HG03196 (cell line): ENCODE measurements around the gene LEFTY1.
"Not testable (repeated sequence)": the region's sequence is repeated elsewhere in the genome, so short reads cannot be mapped to it uniquely, and the experiment has no call there.

ENCODE experiments used
- ATAC-seq: cut with Tn5 transposase; IDR thresholded peaks from one replicate; pipeline ENCODE4 v1.9.1; 2021; ENCODE audit not compliant: unreplicated experiment

Gene LEFTY1

DNA sequence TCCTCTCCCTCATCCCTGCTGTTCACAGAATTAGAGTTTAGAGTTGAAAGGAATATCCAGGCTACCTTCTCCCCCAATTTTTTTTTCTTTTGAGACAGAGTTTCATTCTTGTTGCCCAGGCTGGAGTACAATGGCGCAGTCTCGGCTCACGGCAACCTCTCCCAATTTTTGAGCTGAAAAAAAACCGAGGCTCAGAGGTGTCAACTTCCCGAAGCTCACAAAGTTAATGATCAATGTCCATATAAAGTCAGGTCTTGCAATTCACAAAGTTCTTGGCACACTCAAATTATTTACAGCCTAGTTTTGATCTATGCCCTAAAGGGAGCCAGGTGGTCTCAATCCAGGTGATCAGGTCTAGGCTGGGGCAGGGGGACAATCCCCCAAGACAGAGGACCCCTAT lies 797 bp upstream of the LEFTY1 start:
- no peak for ATAC-seq

DNA sequence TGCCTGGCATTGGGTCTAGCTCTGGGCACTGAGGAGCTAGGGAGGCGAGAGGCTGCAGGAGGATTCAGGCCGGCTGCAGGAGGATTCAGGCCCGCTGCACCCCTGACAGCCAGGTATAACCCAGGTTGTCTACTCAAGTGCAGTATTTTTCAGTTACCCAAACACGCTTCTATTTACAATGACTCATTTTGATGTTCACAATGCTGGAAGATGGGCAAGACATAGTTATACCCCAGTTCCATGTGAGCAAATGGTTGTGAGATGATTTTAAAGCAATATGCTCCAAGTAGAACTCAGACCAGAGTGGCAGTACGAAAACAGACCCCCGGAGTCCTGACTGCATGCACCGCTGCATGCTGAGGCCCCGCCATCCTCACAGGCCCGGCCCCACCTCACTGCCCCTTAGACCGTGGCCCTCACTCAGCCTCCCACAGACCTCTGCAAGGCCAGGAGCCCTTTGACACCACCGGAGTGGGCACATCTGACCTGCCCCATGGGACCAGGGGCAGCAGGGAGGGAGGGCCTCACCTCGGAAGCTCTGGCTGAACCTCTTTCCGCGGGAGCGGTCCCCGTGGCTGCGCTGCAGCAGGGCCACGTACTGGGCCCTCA lies 553 bp downstream of the LEFTY1 start:
- no peak for ATAC-seq

DNA sequence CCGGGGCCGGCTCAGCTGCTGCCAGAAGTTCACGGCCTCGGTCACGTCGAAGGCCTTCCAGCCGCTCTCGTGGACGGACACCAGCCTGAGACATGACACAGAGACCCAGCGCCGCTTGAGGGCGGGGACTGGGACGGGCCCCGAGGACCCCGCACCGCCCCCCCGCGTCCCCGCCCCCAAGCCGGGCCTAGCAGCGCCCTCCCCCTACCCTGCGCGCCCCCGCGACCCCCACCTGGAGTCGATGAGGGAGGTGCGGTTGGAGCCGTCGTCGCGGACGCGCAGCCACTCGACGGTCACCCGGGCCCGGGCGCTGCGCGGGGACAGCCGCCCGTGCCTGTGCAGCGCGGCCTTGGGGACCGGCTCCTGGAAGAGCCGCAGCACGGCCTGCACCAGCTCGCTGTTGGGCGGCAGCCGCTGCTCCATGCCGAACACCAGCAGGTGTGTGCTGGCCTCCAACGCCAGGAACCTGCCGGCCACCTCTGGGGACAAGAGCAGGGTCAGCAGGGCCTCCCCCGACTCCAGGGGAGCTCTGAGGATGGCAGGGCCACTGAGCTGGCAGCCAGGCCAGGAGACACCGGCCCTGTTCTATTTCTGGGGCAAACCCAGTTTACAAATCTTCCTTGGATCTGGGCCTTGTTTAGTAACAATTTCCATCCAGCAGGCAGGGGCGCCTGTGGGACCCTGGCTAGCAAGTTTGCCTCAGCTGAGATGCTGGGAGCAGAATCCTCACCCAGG lies 1.2 kb downstream of the LEFTY1 start:
- not testable (repeated sequence) for ATAC-seq

DNA sequence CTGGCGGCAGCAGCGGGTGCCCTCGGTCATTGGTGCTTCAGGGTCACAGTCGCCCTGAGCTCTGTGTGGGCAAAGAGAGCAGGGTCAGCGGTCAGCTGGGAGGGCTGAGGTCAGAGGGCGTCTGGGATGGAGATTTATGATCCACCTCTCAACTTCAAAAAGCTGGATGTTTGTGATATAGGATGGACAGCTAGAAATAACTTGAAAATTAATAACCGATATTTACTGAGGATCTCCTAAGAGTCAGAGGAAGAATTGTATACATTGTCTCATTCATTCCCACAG lies 2.0 kb downstream of the LEFTY1 start:
- ATAC-seq = no peak

DNA sequence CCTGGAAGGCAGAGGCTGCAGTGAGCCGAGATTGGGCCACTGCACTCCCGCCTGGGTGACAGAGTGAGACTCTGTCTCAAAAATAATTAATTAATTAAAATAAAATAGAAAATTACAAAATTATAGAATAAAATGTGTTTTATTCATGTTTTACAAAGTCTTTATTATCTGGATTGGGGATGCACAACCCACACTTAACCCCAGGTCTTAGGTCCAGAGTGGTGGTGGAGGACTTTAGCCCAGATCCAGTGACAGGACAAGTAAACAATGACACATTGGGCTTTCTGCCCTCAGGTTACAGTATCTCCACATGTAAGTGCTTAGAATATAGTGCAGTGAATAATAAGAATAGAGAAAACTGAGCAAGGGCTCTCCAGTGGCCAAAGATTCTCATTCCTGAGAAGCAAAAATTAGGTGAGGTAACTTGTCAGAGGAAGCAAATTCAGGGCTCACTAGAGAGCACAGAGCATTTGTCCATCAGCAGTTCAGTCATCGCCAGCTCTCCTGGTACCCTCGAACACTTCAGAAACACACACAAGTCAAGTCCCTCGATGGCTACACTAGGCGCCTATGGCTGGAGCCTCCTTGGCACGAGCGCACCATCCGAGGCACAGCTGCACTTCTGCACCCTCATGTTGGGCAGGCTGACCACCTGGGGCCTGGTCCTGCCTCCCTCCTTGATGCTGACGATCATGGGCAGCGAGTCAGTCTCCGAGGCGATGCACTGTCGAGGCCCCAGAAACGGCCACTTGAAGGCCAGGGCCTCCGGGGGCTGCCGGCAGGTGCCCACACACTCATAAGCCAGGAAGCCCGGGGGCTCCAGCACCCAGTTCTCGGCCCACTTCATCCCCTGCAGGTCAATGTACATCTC lies 2.6 kb downstream of the LEFTY1 start:
- no peak for ATAC-seq

DNA sequence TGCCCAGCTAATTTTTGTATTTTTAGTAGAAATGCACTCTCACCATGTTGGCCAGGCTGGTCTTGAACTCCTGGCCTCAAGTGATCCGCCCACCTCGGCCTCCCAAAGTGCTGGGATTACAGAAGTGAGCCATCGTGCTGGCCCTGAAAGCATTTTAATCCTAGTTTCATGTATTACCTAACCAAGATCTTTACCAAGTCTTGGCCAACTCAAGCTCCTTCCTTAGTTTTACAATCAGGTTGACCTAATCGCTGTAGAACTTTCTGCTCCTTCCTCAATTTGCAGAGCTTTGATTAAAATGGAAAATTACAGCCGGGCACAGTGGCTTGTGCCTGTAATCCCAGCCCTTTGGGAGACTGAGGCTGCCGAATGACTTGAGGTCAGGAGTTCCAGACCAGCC lies 3.6 kb downstream of the LEFTY1 start:
- no peak for ATAC-seq

DNA sequence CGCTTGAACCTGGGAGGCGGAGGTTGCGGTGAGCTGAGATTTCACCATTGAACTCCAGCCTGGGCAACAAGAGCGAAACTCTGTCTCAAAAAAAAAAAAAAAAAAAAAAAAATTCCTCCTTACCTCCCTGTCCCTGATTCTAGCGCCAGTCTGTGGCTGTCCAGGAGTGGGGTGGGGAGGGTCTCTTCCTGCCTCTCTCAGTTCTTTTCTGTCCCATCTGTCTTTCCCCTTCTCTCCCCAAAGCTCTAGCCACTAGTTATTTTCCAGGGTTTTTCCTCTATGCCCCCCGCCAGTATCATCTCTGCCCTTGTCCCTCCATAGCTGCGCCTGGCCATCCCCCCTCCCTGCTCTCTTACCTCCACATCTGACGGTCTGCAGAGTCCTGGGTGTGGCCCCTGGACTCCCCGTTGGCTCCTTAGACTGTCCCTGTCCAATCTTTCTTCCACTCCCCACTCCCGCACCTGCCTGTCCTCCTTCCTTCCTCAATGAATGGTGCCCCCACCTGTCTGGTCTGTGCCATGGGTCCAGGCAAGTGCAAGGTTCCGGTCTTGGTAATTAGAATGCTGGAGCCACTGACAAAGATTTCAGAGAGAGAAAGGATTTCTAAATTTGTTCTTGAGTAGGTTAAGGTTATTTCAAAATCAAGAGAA lies 5.2 kb downstream of the LEFTY1 start:
- ATAC-seq = no peak

DNA sequence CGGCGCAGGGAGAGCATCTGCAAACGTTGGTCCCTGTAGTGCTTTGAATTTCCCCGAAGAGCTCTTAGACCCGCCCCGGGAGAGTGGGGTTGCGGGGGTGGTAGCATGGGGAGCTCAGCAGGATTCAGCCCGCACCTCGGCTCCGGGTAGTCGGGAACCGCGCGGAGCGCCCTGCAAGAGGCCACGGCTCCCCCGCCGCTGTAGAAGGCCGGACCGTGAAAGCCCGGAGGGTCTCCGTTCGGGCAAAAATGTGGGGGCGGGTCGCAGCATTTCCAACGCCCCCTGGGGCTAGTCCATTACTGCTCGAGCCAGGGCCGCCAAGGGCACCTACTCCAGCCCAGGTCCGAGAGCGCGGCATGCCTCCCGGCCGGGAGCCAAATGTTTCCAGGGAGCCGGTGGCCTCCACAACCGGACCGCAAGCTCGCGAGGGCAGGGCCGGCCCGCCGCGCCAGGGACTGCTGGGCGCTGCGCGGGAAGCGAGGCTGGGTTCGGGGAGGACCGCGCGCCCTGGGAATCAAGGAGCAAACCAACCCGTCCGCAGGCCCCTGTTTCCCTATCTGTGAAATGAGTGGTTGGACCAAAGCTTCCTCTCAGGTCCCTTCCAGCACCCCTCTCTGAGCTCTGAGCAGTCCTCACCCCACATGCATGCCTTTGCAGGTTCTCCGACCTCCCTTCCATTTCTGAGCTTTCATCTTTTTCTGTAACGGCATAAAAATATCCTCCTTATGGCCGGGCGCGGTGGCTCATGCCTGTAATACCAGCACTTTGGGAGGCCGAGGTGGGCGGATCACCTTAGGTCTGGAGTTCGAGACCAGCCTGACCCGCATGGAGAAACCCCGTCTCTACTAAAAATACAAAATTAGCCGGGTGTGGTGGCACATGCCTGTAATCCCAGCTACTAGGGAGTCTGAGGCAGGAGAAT lies 6.0 kb downstream of the LEFTY1 start:
- ATAC-seq = peak; percentile 18

DNA sequence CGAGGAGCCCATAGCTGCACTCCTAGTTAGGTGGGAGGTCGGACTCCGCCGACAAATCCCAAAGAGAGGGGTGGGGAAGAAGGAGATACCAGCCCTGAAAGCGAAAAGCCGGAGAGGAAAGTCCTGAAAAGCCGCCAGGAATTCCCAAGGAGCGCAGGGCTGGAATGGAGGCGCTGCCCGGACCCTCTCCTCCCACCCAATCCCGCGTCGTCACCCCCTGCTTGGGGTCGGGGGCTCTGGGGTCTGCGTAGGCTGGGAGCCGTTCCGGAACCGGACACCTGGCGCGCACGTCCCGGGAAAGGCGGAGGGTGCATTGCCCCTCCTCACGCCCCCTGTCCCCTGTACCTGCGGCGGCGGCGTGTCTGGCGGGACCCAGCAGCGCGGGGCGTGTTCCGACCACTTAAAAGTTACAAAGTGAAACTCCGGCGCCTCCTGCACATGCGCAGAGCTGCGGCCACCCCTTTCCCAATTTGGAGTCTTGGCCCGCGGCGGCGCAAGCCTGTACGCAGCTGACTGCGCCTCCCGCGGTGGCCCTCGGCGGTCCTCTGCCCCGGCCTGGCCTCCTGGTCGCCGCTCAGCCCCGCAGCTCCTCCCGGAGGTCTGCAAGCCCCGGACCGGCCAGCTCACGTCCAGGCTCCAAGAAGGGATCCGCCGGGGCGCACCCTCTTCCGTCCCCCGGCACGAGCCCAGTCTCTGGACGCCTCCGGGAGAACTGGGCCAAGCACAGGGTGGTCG lies 6.8 kb downstream of the LEFTY1 start, which contains the start of gene TMEM63A:
TSS of gene TMEM63A (minus strand) at position 422 of the 735 bp plus-strand sequence. CDS start 4,800 bp downstream, outside the sequence.
- ATAC-seq = peak; percentile 64

DNA sequence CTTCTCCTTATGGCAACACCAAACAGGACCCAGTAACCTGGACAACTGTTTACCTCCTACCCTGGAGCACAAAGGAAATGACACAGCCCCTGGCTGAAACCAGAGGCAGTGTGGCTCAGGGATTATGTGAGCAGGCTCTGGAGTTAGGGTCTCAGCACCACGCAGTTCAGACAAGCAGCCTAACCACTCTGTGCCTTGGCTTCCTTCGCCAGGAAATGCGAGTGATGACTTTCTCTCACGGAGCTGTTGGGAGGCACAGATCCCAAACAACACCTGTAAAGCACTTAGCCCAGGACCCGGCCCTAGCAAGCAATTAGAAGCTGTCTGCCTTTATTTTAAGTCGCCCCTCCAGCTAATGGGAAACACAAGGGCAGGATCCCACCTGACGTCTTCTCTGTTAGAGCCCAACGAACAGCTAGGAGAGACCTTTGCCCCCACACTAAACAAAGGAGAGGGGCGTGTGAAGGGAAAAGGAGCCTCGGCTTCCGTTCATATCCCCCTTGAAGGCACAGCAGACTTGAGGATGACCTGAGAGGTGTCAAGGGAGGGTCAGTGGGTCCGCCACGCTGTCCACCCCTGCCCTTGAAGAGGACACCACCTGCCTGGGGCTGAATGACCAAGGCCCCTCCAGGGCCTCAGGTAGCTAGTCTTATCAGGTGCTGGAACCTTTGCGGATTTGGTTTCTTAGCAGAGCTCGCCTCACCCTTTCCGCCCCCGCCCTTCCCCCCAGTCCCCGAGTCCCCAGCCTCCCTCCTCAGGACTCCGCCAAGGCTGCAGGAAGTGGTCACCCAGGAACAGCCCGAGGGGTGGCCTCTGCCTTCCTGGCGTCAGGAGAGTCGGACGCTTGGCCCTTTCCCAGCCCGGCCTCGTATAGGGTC lies 7.6 kb downstream of the LEFTY1 start:
- peak; percentile 9 for ATAC-seq

DNA sequence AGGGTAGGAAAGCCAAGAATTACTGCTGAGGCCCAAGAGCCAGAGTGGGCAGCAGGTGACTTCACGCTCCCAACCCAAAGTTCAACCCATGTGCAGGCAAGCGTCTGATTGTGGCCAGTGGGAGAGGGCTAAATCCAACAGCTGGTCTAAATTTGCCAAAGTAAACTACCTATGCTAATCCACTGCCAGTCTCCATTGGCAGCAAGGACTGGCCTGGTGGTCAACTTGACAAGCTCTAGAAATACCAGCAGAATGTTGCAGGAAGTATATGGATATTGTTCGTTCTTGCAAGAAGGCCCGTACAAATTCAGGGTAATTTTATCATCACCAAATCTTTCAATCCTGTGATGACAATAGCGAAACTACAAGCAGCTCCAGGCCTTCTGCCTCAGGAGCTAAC lies 8.3 kb downstream of the LEFTY1 start:
- ATAC-seq = no peak

DNA sequence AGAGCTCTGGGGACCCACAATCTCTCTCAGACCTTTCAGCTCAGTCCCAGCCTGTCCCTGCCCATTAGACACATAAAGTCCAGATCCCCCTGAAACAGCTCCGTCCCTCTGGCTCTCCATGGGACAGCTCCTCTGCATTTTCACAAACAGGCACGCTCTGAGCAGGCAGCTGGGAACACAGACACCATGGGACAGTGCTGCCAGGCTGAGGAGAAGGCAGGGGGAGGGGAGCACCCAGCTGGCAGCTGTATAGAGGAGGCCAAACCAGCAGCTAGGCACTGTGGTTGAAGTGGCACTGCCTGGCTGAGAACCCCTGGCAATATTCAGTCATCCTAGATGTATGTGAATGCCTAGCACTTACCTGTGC lies 8.7 kb downstream of the LEFTY1 start:
- ATAC-seq = no peak

DNA sequence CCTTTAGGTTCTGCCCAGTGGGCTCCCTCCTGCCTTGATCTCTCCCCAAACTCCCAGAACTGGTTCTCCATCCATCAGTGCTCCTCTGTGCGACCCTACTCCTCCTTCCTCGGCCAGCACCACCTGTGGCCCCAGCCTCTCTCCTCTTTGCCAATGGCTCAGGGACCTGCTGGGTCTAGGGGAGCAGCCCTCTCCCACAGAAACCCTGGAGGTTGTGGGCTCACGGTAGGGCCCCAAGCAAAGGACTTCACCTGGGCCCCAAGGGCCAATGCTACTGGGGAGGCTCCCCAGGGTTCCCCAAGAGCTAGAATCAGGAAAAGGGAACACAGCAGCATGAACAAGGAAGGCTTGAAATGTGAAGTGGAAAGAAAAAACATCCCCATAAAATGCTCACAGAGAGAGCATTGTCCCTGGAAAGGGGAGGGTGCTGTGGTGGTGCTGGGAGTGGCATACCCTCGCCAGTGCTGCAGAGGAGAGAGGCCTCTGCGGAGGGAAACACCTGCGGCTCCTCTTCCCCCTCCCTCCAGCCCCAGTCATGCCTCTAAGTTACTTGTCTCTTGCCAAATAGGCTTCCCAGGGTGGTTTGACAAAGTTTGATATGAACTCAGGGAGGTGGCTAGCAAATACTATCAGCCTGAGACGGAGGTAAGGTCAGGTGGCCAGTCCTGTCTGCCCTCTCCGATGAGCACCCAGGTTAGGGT lies 9.3 kb downstream of the LEFTY1 start:
- no peak for ATAC-seq

DNA sequence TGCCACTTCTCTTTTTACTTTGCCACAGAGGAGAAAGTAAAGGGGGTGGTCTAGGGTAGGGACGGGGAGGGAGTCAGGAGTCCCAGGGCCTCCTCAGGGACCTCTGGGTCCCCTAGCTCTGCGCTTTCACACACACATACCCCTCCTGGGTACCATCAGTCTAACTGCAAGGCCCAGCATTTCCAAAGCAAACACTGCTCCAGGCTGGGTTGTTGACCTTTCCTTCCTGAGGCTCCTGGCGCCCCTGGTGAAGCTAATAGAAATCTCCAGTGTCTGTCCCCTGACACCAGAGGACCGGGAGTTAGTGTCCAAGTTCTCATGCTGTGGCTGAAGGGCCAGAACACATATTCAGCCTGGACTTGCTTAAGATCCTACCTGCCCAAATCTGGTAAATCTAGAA lies 10.7 kb downstream of the LEFTY1 start:
- no peak for ATAC-seq

DNA sequence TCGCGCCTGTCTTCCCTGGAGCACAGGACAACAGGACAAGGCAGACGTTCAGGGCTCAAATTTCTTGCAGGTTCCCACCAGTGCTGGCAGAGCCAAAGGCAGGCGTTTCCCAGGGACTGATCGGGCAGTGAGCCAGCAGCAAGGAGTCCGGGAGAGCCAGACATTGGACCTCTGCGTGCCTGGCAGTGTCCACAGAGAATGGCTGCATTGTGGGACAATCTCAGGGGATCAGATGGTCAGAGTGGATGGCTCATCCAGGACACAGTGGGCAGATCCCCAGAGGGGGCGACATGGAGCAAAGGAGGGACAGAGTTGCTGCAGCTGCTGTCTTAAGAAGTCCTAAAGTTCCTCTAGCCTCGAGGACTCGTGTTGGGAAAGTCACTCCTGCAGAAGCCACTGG lies 11.4 kb downstream of the LEFTY1 start:
- no peak for ATAC-seq

DNA sequence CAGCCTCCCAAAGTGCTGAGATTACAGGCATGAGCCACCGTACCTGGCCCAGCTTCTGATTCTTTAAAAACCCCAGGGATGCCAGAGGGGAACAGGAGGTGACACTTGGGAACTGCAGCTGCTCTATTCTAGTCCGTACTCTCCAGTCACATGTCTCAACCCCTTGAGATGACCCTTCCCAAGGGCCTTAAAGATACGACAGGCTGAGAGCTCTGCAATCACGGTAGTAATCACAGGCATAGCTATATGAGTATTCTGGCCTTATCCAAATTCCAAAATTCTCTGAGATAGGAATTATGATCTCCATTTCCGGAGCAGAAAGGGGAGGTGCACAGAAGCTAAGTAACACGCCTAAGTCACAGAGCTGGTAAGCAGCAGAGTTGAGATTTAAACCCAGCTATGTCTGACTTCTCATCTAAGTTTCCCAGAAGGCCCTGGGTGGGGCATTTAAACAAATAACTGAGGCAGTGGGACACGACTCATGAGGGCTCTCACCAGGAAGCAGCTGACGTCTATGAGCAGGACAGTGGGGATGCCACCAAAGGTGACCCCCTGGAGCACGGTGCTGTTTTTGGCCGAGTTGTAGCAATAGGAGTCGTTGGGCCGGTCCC lies 11.9 kb downstream of the LEFTY1 start:
- ATAC-seq = no peak

DNA sequence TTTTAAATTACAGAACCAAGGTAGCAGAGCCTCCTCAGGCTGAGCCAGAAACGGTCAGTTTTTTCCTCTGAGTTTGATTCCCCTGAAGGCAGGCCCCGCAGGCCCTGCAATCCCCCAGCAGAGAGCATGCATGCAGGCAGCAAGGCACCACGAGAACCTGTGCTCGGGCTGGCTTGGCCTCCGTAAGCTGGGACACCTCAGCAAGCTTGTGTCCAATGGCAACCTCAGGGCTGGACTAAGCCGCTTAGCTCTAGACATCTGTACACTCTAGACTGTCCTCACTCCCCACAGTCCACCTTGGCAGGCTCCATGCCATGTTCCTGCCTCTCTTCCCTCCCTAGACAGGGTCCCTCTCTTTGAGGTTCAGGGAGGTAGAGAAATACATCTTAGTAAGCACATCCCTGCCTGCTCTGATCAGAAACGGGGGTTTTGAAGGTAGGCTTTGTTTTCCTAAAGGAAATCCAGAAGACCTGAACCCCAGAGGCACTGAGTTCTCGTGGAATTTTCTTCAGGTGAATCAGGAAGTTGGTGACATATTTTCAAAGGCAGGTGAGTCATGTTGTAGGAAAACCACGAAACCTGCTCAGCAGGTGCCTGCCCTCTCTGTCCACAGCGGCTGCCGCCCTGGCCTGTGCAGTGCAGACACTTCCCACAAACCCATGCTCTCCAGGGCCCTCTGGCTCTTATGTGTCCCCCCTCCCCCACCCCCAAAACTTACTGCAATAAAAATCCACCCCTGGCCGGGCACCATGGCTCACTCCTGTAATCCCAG lies 13.7 kb downstream of the LEFTY1 start:
- ATAC-seq = no peak
